Limb (tissue), 2 donors: ENCODE measurements around the gene ANO5.

Experiments used
- DNase-seq, 2 donors: peaks; one replicate each; pipeline ENCODE4 v3.0.0-alpha.2; 2016; ENCODE audit errors: extremely low spot score in 2 of 2

Gene ANO5

DNA sequence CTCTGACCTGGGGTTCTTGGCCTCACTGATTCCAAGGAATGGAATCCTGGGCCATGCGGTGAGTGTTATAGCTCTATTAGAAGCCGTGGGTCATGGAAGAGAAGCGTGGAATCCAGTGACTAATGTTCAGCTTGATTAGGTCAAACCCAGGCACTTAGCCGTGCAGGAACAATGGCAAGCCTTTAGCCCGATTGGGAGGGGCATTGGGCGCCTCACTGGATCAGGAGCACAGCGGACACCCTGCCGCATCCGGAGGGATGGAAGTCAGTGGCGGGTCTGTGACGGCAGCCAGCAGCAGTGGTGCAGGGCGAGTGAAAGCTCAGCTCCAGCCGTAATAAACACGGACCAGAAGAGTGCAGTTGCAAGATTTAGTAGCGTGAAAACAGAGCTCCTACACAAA, 124.8 kb downstream of the ANO5 start:
- DNase-seq: no peak

- no peak for DNase-seq
Measured at GRCh38 chr11:22331771-22332170, 138.9 kb downstream of the ANO5 start.
